ENCODE results near the gene KIAA1217.

KIAA1217 gene, protein sequence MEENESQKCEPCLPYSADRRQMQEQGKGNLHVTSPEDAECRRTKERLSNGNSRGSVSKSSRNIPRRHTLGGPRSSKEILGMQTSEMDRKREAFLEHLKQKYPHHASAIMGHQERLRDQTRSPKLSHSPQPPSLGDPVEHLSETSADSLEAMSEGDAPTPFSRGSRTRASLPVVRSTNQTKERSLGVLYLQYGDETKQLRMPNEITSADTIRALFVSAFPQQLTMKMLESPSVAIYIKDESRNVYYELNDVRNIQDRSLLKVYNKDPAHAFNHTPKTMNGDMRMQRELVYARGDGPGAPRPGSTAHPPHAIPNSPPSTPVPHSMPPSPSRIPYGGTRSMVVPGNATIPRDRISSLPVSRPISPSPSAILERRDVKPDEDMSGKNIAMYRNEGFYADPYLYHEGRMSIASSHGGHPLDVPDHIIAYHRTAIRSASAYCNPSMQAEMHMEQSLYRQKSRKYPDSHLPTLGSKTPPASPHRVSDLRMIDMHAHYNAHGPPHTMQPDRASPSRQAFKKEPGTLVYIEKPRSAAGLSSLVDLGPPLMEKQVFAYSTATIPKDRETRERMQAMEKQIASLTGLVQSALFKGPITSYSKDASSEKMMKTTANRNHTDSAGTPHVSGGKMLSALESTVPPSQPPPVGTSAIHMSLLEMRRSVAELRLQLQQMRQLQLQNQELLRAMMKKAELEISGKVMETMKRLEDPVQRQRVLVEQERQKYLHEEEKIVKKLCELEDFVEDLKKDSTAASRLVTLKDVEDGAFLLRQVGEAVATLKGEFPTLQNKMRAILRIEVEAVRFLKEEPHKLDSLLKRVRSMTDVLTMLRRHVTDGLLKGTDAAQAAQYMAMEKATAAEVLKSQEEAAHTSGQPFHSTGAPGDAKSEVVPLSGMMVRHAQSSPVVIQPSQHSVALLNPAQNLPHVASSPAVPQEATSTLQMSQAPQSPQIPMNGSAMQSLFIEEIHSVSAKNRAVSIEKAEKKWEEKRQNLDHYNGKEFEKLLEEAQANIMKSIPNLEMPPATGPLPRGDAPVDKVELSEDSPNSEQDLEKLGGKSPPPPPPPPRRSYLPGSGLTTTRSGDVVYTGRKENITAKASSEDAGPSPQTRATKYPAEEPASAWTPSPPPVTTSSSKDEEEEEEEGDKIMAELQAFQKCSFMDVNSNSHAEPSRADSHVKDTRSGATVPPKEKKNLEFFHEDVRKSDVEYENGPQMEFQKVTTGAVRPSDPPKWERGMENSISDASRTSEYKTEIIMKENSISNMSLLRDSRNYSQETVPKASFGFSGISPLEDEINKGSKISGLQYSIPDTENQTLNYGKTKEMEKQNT (N-terminal part only)

DNA sequence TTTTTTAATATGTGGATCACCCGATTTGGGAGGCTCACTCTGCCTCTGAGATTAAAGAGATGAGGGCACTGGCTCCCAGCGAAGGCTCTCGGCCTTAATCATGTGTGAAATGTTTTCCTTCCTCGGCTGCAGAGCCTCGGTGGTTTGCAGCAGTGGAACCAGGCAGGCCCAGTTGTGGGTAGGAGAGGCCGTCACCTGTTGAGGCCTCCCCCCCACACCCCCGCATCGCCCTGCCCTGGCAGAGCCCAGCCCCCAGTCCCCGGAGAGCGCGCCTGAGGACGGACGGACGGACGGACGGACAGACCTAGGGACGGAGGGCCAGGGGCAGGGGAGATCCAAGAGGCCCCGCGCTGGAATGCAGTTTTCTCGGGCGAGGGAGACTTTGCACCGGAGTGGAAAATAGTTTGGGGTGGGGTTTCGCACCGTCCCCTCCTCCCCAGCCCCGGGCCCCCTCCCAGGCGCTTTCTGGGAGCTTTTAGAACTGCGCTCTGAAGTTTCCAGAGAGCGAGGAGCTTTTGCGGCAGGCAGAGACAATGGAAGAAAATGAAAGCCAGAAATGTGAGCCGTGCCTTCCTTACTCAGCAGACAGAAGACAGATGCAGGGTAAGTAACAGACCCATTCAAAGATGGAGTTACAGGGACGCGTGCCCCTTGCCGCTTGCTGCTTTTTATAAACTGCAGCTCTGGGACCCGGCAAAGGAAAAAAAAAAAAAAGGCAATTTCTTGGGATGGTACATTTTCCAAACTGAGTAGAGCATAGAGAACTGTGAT is at the start of gene KIAA1217:
Gene KIAA1217, plus strand, starts transcription at position 478 of the 771 bp plus-strand sequence. Its CDS starts 56 bp downstream, at position 534.
- intact Hi-C loops (cut with DNase I): no loop called here

DNA sequence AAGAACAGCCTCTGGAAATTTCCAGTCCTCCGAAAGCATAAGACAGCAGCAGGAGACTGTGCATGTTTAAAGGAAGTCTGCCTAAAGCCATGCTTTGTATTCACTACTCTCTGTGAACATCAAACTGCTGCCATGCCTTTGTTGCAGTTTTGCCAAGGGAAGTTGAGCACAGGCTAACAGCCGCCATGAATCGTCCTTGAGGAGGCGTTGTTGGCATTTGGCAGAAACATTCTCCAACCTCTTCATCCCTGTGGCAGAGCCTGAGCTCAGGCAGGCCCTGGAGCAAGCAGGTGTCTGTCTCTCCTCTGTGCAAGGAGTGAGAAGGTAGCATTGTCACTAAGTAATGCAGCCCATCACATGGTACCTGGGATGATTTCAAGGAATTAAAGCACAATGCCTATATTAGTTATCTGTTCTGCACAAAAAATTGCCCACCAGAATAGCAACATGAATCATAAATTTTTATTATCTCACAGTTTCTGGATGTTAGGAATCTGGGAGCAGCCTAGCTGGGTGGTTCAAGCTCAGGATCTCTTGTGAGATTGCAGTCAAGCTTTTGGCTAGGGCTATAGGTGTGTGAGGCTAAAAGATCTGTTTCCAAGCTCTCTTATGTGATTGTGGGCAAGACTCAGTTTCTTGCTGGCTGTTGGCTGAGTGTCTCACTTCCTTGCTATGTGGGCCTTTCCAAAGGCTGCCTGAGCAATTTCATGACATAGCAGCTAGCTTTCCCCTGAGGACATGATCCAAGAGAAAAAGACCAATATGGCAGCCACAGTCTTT is 46.5 kb upstream of the KIAA1217 start:
- peak in 17 of 42 donors; percentile 1 to 61 (median 16) for DNase-seq
- intact Hi-C loops (cut with DNase I): no loop called here

More for the DNA sequence above, at the start of gene KIAA1217:
- DNase-seq: peak in 12 of 42 donors; percentile 3 to 50 (median 20)

DNA sequence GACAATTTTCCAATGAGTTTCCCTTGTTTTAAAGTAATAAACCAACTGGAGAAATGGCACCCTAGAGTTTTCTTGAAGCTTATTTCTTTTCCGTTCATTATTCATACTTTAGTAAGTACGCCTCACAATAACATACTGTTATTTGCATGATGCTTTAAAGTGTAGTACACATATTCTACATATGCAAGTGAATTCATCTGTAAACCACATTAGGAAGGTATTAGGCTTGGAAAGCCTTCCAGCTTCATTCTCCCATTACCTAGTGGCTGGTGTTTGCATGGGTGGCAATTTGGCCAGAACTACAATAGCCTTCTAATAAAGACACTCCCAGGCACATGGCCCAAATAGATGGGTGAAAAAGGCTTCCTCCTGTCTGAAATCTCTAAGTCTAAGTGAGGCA is 45.5 kb upstream of the KIAA1217 start:
- no peak for DNase-seq
- intact Hi-C loops (cut with DNase I): no loop called here

DNA sequence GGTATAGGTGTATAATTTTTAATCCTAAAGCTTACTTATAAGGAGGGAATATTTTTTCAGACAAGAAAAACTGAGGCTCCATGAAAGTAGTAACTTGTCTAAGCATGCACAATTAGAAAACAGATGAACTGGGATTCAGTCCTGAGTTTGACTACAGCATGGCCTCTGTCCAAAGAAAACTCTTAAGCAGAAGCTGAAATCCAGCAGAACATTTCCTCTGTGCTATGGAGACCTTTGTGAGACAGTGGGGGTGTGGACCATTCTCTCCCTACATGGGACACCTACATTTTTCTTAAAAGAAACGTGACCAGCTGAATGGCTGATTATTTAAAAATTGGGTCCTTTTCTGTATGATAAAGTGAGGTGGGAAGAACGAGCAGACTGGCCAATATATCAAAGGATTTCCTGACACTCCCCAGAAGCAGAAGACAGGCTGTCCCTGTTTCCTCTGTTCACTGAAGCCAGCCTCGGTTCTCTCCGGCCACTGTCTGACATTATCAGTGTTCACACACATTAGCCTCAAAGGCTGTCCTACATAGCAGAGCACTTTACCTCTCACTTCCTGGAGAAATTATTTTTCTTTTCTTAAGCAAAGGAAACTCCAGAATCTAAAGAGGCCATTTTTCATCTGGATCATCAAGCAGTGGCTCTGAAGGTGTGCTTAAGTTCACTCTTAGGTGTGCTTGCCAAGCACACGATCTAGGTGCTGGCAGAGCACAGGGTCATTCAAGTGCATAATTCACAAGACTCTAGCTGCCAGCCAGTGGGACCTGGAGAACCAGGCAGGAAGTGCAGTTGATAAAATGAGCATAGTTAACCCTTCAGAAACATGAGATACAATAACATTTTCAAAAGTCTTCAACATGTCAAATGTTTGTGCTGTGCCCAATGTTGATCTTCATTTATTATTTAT is 40.4 kb upstream of the KIAA1217 start:
- intact Hi-C loops (cut with DNase I): no loop called here
- DNase-seq: no peak

DNA sequence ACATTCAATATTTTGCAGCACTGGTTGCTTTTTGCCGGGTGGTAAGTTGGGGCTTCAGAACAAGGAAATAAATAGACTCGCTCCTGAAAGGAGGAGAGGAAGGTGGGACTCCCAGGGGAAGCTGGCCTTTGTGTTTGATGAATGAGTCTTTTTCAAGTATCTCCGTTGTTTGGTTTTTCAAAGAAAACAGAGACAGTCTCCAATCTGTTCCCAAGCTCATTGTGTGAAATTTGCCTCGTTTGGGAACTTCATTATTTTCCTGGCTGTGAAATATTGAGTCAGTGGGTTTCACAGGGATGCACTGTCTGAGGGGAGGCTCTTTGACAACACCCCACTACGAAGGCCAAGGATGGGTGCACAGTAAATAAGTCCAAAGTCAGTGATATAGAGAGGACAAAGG is 38.7 kb upstream of the KIAA1217 start:
- intact Hi-C loops (cut with DNase I): no loop called here
- no peak for DNase-seq

DNA sequence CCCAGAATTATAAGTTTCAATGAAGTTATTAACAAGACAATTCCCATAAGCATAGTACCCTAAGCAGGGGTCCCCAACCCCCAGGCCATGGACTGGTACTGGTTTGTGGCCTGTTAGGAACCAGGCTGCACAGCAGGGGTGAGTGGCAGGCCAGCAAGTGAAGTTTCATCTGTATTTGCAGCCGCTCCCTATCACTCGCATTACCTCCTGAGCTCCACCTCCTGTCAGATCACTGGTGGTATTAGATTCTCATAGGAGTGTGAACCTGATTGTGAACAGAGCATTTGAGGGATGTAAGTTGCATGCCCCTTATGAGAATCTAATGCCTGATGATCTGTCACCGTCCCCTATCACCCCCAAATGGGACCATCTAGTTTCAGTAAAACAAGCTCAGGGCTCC is 36.0 kb upstream of the KIAA1217 start:
- intact Hi-C loops (cut with DNase I): no loop called here
- no peak for DNase-seq

DNA sequence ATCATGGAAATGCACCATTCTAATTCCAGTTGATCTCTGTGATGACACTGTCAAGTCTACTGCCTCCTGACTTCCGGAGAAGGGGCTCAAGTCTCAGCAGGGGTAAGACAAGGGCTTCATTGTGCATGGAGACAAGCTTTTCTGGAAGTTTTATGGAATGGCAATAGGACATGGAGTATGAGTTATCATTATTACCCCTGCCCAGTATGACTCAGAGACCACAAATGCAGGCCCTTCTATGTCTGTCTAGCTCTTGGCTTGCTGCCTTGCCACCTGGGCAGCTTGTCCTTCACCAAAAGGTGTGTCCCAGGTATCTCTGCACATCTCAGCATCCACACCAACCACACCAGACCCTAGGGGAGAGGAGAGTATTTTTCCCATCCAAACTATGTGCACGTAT is 34.9 kb upstream of the KIAA1217 start:
- no peak for DNase-seq
- intact Hi-C loops (cut with DNase I): no loop called here

DNA sequence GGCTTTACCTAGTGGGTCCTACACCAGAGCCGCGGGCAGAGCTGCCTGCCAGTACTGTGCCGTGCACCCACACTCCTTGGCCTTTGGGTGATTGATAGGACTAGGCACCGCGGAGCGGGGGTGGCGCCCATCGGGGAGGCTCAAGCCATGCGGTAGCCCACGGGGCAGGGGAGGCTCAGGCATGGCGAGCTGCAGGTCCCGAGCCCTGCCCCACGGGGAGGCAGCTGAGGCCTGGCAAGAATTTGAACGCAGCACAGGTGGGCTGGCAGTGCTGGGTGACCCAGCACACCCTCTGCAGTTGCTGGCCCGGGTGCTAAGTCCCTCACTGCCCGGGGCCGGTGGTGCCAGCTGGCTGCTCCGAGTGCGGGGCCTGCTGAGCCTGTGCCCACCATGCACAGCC is 32.3 kb upstream of the KIAA1217 start:
- intact Hi-C loops (cut with DNase I): no loop called here
- no peak for DNase-seq

DNA sequence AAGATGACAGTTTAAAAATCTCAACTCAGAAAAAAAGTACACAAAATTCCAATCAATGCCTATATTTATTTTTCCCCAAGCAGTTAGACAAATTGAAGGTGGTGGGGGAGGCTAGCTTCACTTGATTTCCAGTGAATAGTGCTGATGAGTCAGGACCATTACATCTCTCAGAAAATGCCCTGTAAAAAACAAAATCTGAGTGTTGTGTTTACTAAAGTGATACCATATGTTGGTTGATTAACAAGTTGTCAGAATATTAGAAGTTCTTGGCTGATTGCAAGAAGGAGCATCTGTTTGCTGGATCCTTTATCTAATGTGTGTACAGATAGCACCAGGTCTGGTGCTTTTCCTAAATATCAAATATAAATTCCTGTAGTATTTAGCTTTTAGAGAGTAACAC is 31.3 kb upstream of the KIAA1217 start:
- intact Hi-C loops (cut with DNase I): no loop called here
- no peak for DNase-seq

DNA sequence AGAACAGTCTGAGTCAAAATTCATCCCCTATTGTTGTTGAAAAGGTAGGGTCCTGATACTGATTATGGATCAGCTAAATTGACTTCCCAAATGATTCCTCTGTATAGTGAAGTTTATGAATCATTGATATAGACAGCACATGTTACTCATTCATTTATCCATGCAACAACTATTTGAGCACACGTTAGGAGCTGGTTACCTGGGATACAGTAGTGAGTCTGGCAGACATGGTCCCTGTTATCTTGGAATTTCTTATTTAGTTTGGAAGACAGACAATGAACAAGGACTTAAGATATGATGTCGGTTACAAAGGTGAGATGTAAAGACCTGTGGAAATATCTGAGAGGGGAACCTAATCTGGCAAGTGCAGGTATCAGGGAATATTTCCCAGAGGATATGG is 28.0 kb upstream of the KIAA1217 start:
- DNase-seq: no peak
- intact Hi-C loops (cut with DNase I): no loop called here

DNA sequence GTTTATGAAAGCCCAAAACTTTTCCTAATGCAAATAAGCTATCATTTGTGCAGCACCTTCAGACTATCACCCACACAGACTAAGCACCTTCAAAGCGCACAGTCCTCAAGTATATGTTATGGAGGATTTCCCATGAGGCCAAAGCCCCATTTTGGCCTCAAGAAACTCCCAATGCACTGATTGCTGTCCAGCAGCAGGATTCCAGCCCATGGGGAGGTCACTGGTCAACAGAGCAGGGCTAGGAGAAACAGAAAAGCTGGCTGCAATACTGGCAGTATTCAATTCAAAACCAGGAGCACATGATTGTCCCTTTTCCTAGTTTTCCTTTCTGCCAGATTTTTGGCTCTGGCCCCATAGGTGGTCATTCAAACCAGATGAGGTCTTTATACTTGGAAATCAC is 24.5 kb upstream of the KIAA1217 start:
- DNase-seq: no peak
- intact Hi-C loops (cut with DNase I): no loop called here

DNA sequence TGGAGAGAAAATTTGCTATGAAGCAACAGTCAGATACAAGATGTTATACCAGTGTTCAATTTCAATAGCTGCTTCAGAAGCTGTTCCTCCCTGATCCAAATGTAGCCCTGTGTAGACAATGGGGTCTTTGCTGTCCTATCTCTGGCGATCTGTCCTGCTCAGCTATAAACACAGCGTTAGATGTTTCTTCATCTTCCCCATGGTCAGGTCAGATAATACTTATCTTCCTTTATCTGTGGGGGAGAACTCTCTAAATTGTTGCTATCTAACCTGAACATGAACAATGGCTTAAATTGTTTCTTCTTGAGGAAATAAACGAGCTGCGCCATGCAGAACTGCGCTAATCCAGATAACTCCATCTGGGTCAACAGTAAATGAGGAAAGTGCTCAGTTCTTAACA is 15.6 kb upstream of the KIAA1217 start:
- intact Hi-C loops (cut with DNase I): loop anchor here (10.0 kb wide), 1 partner anchor 199 kb away; no protein-coding TSS in a partner anchor
- no peak for DNase-seq

DNA sequence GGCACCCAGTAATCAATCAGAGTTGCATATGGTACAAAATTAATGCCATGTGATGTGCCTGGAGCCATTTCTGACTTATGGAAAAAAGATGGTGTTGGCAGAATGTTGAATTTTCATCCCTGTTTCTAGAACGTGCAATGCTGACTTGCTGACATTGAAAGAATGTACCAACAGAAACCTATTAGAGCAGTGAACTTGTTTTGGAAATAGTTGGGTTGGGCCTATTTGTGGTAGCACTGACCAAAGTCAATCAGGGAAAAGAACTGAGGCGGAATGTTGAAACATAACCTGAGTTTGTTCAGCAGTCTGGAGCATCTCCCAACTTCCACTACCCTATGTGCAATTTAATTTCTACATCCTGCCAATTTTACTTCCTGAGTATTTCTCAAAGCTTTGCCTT is 11.7 kb upstream of the KIAA1217 start:
- intact Hi-C loops (cut with DNase I): loop anchor here (10.0 kb wide), 1 partner anchor 202 kb away; no protein-coding TSS in a partner anchor
- no peak for DNase-seq

DNA sequence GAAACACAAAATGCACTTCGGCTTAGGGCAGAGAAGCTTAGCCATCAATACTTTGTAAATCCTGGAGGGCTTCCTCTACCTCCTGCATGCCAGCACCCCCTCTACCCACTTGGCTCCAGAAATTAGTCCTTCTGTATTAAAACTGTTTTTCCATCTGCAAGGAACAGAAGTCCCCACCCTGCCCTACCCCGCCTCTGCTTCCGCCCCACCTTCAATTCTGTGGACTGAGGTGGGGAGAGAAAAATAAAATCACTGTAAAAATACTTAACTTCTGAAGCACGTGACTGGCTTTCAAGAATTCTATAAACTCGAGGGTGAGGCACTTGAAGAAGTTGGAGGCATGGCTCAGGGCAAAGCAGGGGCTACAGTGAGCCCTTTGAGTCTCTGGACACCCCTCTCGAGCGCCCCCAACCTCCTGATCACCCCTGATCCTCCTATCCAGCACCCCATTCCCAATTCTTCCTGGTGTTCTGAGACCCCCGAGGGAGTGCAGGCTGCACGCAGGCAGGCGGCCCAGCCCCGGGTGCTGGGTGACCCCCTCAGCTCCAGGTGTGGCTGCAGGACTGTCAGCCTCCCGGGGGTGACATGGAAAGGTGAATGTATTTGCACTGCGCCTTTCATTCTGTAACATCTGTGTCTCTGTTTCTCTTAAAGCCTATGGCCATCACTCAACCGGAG is 7.3 kb upstream of the KIAA1217 start:
- DNase-seq: no peak
- intact Hi-C loops (cut with DNase I): no loop called here

DNA sequence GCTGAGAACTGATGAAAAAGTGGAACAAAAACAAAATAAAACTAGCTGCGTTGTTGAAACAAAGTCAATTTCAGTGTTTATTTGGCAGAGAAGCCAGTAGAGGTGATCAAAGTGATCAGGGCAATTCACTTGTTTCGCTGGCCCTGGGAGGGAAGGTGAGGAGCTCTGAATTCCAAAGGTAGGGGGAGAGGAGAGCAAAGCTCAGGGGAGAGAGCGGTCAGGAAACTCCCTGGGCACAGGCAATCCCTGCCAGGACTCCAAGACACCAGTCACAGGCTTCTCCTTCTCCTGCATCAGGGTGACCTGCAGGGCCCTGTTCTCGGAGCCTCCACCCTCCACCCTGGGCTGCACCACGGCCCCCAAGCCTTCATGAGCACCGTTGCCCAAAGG is 6.8 kb upstream of the KIAA1217 start:
- no peak for DNase-seq
- intact Hi-C loops (cut with DNase I): no loop called here

DNA sequence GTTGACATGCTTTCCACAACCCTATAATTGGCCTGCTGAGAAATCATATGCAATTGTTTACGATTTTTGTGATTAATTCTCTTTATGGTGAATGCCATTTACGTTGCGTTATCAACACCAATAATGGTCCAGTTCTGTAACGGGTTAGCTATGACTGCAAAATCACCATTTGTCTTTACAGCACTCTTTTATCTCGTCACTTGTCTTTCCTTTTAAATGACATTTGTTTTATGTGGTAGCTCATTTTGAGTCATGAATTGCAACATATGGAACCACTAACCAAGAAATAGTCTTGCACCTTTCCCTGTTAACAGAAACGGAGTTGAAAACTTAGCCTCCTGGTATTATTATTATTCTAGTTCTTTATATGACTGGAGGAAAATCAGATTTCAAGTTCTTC is 3.1 kb upstream of the KIAA1217 start:
- DNase-seq: no peak
- intact Hi-C loops (cut with DNase I): no loop called here

All from head of caudate nucleus (tissue), 42 donors.